ENCODE measurements around the gene ZDHHC9.

- TF ChIP-seq CTCF (conservative IDR thresholded peaks at IDR 0.05; ENCODE audit: low read length) (no peak), EZH2phosphoT487 (IDR thresholded peaks at IDR 0.05; ENCODE audit: borderline replicate concordance) (no peak)
Measured at GRCh38 chrX:129795584-129795983, 48.1 kb downstream of the ZDHHC9 start.
